Erythroblast (primary cell): Measurements from ENCODE around the gene EIF3K.

Experiments used
- GATA1 ChIP-seq: IDR thresholded peaks from 2 replicates; pipeline ENCODE4 v1.6.1; 2011; ENCODE audit warnings: low read depth, mild to moderate bottlenecking, control low read depth, low read length, moderate library complexity
- POLR2A ChIP-seq: IDR thresholded peaks from 2 replicates; pipeline ENCODE4 v1.6.1; 2011; ENCODE audit warnings: mild to moderate bottlenecking, low read length

- TF ChIP-seq POLR2A (no peak), GATA1 (no peak)
Observed at GRCh38 chr19:38675611-38676010, 56.6 kb downstream of the EIF3K start.
